H54 (cell line): ENCODE data around the gene NCOA4.
"Not testable (repeated sequence)": the region's sequence is repeated elsewhere in the genome, so short reads cannot be mapped to it uniquely, and the experiment has no call there.

Experiments
- DNase-seq: peaks from one replicate; pipeline ENCODE4 v3.0.0; 2011; ENCODE audit warnings: low spot score, mixed read lengths; ENCODE audit not compliant: insufficient read length
- FAIRE-seq: peaks from 3 replicates; lab custom pipeline; 2011; peaks lifted over from hg19 to GRCh38; lab: Jason Lieb, UNC
- POLR2A ChIP-seq: IDR thresholded peaks from 2 replicates; pipeline ENCODE4 v1.6.1; 2011; ENCODE audit warnings: low read depth, mild to moderate bottlenecking, low read length

Gene NCOA4

DNA sequence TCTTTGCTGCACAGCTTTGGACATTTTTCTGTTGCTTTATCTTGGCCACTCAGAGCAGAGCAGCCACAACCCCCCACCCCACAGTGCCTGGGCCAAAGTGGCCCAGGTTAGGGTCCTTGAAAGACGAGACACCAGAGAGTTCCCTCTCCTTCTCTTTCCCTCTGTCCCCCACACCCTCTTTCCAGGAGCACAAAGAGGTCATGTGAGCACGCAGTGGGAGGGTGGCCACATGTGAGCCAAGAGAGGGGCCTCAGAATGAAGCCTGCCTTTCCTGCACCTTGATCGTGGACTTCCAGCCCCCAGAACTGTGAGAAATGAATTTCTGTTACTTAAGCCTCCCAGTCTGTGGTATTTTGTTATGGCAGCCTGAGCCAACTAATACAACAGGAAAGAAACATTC is 30.3 kb upstream of the NCOA4 start:
- no peak for FAIRE-seq
- no peak for TF ChIP-seq POLR2A
- DNase-seq = no peak

DNA sequence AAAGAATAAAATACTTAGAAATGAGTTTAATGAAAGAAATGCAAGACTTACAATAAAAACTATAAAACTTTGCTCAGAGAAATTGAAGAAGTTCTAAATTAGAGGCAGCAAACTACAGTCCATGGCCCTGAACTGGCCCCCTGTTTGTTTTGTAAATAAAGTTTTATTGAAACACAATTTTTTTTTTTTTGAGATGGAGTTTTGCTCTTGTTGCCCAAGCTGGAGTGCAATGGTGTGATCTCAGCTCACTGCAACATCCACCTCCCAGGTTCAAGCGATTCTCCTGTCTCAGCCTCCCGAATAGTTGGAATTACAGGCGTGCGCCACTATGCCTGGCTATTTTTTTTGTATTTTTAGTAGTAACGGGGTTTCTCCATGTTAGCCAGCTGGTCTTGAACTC is 27.5 kb upstream of the NCOA4 start:
- DNase-seq, FAIRE-seq: not testable (repeated sequence)

DNA sequence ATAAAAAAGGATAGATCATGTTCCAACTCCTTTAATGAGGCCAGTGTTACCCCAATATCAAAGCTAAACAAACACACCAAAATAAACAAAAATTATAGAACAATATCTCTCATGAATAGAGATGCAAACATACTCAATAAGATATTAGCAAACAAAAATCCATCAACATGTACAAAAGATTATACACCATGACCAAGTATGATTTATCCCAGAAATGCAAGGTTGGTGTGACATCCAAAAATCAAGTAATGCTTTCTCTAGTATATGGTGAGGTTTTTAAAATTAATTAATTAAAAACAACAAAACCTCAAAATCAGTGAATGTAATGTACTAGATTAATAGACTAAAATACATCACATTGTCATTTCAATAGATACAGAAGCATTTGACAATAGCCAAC is 26.6 kb upstream of the NCOA4 start:
- DNase-seq (no peak), FAIRE-seq (no peak)
- TF ChIP-seq POLR2A = no peak

DNA sequence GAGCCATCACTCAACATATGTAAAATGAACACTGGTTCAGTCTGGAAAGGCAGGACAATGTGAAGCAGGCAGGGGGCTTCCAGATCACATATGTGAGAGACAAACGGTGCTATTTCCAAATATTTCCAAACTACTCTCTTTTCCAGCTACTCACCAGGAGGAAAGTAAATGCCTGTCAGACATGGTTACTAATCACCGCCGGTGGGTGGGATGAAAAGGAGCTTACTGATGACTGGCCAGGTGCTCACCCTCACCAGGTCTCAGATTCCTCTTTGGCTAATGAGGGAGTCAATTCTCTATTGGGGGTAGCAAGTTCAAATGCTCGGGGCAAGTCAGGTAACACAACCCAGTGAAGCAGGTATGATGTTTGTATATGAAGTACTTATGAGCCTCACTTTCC is 25.3 kb upstream of the NCOA4 start:
- FAIRE-seq (no peak), DNase-seq (no peak)
- TF ChIP-seq POLR2A = no peak

- no peak for FAIRE-seq
- no peak for DNase-seq
- TF ChIP-seq POLR2A = no peak
Observed at GRCh38 chr10:46053534-46054434, 23.4 kb upstream of the NCOA4 start.

- DNase-seq (no peak), FAIRE-seq (no peak)
- TF ChIP-seq POLR2A = no peak
Observed at GRCh38 chr10:46052791-46053375, 22.5 kb upstream of the NCOA4 start.

GRCh38 chr10:46052057-46052790 is 21.8 kb upstream of the NCOA4 start:
- TF ChIP-seq POLR2A = no peak
- FAIRE-seq (no peak), DNase-seq (no peak)

GRCh38 chr10:46050941-46051623 is 20.7 kb upstream of the NCOA4 start:
- no peak for DNase-seq
- no peak for TF ChIP-seq POLR2A
- no peak for FAIRE-seq

DNA sequence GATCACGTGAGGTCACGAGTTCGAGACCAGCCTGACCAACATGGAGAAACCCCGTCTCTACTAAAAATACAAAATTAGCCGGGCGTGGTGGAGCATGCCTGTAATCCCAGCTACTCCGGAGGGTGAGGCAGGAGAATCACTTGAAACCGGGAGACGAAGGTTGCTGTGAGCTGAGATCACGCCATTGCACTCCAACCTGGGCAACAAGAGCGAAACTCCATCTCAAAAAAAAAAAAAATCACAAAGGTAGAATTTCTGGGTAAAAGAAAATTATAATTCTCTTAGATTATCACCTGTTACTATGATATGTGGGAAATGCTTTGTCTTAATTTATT is 19.0 kb upstream of the NCOA4 start:
- not testable (repeated sequence) for DNase-seq, FAIRE-seq

DNA sequence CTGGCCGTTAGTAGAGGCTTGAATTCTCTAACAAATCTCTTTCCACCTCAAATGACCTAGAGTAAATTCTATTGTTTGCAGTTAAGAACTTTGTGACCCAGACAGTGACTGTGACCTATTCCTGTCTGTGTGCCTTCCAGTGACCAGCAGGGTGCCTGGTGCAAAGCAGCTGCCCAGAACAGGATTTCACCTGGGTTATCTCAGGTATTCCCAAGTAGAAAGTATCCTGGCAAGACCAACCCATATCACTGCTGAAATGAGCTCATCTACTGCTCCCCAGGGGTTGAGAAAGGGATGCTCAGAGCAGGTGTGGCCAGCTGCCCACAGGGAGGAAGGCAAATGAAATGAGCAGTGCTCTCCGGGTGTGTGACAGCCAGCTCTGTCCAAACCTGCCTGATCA is 17.7 kb upstream of the NCOA4 start:
- FAIRE-seq = no peak
- no peak for TF ChIP-seq POLR2A
- DNase-seq = no peak

DNA sequence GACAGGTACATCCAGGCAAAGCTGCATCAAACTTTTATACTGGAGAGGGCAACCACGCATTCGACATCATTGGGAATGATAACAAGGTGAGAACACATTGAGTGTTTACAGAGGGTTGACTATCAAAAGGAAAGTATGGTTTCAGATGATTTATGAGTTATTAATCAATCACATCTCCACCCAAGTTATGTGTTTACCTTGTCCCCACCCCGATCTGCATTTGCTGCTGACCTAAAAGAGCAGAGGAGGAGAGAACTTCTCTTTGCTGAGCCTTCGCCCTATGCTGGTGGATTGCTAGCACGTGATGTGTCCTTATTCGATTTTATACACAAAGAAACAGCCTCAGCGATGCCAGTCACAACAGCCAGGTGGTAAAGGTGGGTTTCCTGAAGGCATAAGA is 15.8 kb upstream of the NCOA4 start, which contains the start of gene MSMB:
TSS of gene MSMB (minus strand) at position 9 of the 400 bp plus-strand sequence. CDS start 32 bp downstream, outside the sequence.
- FAIRE-seq (no peak), DNase-seq (no peak)
- TF ChIP-seq POLR2A = no peak

DNA sequence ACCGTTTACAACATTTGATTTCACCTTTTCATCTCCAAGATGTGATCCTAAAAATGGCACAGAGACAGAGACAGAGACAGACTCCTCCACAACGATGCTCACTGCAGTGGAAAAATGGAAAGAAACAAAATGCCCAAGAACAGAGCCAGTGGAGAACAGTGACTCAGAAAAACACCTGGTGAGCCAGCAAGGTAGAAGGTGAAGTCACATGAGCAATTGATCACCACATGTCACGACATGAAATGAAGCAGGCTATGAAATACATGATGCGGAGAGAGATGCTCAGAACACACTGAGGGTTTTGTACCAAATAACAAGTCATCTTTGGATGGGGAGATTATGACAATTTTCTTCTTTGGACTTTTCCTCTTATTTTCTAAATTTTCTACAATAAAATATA is 12.1 kb upstream of the NCOA4 start:
- FAIRE-seq = no peak
- no peak for TF ChIP-seq POLR2A
- no peak for DNase-seq

DNA sequence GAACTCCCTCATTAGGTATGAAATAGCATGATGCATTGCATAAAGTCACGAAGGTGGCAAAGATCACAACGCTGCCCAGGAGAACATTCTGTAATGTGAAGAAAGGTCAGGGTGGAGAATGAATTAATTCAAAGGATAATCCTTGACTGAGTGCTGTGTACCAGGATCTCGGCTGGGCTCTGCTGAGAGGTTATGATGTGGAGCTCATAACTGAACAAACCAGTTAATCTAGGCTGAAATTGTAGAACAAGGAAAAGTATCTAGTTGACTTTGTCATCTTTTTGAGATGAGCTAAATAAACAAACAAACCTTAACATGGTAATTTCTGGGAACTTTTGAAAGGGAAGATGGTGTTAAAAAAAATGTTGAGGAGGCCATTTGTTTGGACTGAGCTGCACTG is 9.6 kb upstream of the NCOA4 start:
- DNase-seq = no peak
- no peak for FAIRE-seq
- no peak for TF ChIP-seq POLR2A
